HG03520 (cell line): Measurements from ENCODE around the gene SRP9.
"Not testable (repeated sequence)": the region's sequence is repeated elsewhere in the genome, so short reads cannot be mapped to it uniquely, and the experiment has no call there.

Source experiments
- ATAC-seq: cut with Tn5 transposase; IDR thresholded peaks from one replicate; pipeline ENCODE4 v1.9.1; 2021; ENCODE audit warnings: mild to moderate bottlenecking, moderate library complexity; ENCODE audit not compliant: unreplicated experiment

Gene SRP9

GRCh38 chr1:225835856-225836255 lies 58.2 kb downstream of the SRP9 start:
- ATAC-seq, result no peak

- ATAC-seq, result not testable (repeated sequence)
Observed at GRCh38 chr1:225836296-225836695, 58.7 kb downstream of the SRP9 start.

DNA sequence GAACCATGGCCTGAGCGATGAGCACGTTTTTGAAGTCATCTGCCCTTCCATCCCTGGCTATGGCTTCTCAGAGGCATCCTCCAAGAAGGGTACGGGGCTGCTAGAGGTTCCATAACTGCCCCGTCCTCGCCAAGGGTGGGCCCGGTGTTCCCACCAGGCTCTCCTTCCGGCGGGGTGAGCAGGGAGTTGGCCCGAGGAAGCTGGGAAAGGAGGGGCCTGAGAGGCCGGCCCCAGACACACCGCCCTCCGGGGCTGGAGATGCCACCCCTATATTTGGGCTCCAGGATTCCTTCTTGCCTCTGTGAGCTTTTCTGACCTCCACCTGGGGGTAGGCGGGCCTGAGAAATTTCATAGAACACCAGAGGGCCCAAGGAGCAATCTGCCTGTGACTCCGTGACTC lies 61.2 kb downstream of the SRP9 start:
- no peak for ATAC-seq
